Duodenal mucosa (tissue), 2 donors: ENCODE measurements around the gene DNTT.

ENCODE experiments used
- H3K27ac ChIP-seq: one replicate; pipeline ENCODE4 v1.7.0; 2013; ENCODE audit warnings: low read depth, low read length
- H3K27me3 ChIP-seq, 2 donors: one replicate each; pipeline ENCODE4 v1.7.0; 2013; ENCODE audit warnings: low read length in 2 of 2, control low read depth in 1 of 2; ENCODE audit not compliant: insufficient read depth in 2 of 2, control insufficient read depth in 1 of 2
- H3K36me3 ChIP-seq, 2 donors: one replicate each; pipeline ENCODE4 v1.7.0; 2013; ENCODE audit warnings: low read length in 2 of 2, control low read depth in 1 of 2; ENCODE audit not compliant: insufficient read depth in 2 of 2, control insufficient read depth in 1 of 2
- H3K4me1 ChIP-seq, 2 donors: one replicate each; pipeline ENCODE4 v1.7.0; 2013; ENCODE audit warnings: low read length in 2 of 2, control low read depth in 1 of 2; ENCODE audit not compliant: insufficient read depth in 2 of 2, control insufficient read depth in 1 of 2
- H3K4me3 ChIP-seq, 2 donors: one replicate each; pipeline ENCODE4 v1.7.0; 2013; ENCODE audit warnings: low read length in 2 of 2, low read depth in 1 of 2
- H3K9ac ChIP-seq, 2 donors: one replicate each; pipeline ENCODE4 v1.7.0; 2013; ENCODE audit warnings: low read length in 2 of 2, low read depth in 1 of 2
- H3K9me3 ChIP-seq, 2 donors: one replicate each; pipeline ENCODE4 v1.7.0; 2013; ENCODE audit warnings: low read length in 2 of 2, control low read depth in 1 of 2; ENCODE audit not compliant: control insufficient read depth in 1 of 2

DNTT gene

GRCh38 chr10:96339956-96340904 is 36.0 kb downstream of the DNTT start:
- Histone ChIP-seq H3K9ac (no peak overlapping the region), H3K36me3 (no peaks in the 10 kb centered on the region), H3K4me1 (no peaks in the 10 kb centered on the region), H3K4me3 (no peak overlapping the region), H3K9me3 (no peaks in the 10 kb centered on the region), H3K27me3 (peaks cover 0 to 2% of the 10 kb centered on the region in 2 donors), H3K27ac (no peak overlapping the region)

- Histone ChIP-seq H3K9me3 (peaks cover 0 to 7% of the 10 kb centered on the region in 2 donors), H3K4me1 (no peaks in the 10 kb centered on the region), H3K36me3 (no peaks in the 10 kb centered on the region), H3K27ac (no peak overlapping the region), H3K4me3 (no peak overlapping the region), H3K9ac (no peak overlapping the region), H3K27me3 (no peaks in the 10 kb centered on the region)
These were observed 37.3 kb downstream of the DNTT start for GRCh38 chr10:96341219-96342182.

GRCh38 chr10:96342402-96342801 is 38.2 kb downstream of the DNTT start:
- H3K4me3 ChIP-seq = no peak overlapping the region
- H3K9ac ChIP-seq = no peak overlapping the region
- no peaks in the 10 kb centered on the region for H3K4me1 ChIP-seq
- H3K9me3 ChIP-seq = peaks cover 0 to 7% of the 10 kb centered on the region in 2 donors
- H3K27ac ChIP-seq = no peak overlapping the region
- no peaks in the 10 kb centered on the region for H3K36me3 ChIP-seq
- H3K27me3 ChIP-seq = no peaks in the 10 kb centered on the region

- Histone ChIP-seq H3K36me3 (no peaks in the 10 kb centered on the region), H3K9ac (no peak overlapping the region), H3K4me1 (no peaks in the 10 kb centered on the region), H3K27me3 (no peaks in the 10 kb centered on the region), H3K27ac (no peak overlapping the region), H3K9me3 (peaks cover 0 to 7% of the 10 kb centered on the region in 2 donors), H3K4me3 (no peak overlapping the region)
These were observed 39.9 kb downstream of the DNTT start for GRCh38 chr10:96344178-96344577.

- no peak overlapping the region for H3K27ac ChIP-seq
- H3K27me3 ChIP-seq = no peaks in the 10 kb centered on the region
- no peaks in the 10 kb centered on the region for H3K36me3 ChIP-seq
- H3K9me3 ChIP-seq = peaks cover 0 to 7% of the 10 kb centered on the region in 2 donors
- no peak overlapping the region for H3K4me3 ChIP-seq
- H3K4me1 ChIP-seq = no peaks in the 10 kb centered on the region
- H3K9ac ChIP-seq = no peak overlapping the region
These were observed 41.0 kb downstream of the DNTT start for GRCh38 chr10:96345222-96345621.

GRCh38 chr10:96346295-96346694 is 42.1 kb downstream of the DNTT start:
- Histone ChIP-seq H3K4me3 (no peak overlapping the region), H3K27me3 (no peaks in the 10 kb centered on the region), H3K27ac (no peak overlapping the region), H3K9me3 (peaks cover 0 to 7% of the 10 kb centered on the region in 2 donors), H3K9ac (no peak overlapping the region), H3K4me1 (peaks cover 0 to under 1% of the 10 kb centered on the region in 2 donors), H3K36me3 (no peaks in the 10 kb centered on the region)

GRCh38 chr10:96352027-96352426 is 47.8 kb downstream of the DNTT start:
- Histone ChIP-seq H3K36me3 (no peaks in the 10 kb centered on the region), H3K4me3 (peak overlapping the region in 1 of 2 donors; percentile 12), H3K4me1 (peaks cover 19 to 27% of the 10 kb centered on the region in 2 donors), H3K9me3 (no peaks in the 10 kb centered on the region), H3K27ac (no peak overlapping the region), H3K9ac (no peak overlapping the region), H3K27me3 (no peaks in the 10 kb centered on the region)

DNA sequence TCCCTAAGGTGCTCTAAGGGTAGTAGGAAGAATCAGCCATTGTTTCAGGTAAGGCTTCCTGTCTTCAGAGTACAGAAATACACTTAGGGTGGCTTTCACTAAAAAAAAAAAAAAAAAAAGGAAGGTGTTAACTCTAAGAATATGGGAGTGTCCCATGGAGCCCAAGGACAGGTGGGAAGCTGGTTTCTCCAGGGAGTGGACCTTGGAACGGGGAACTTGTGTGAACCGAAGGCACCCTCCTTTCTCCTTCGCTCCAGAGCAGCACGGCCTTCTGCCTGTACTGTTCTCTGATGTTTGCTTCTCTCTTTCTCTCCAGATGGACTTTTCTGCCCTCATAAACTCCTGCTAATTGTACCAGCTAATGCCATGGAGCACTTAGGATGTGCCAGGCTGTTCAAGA is 48.3 kb downstream of the DNTT start:
- Histone ChIP-seq H3K36me3 (no peaks in the 10 kb centered on the region), H3K9ac (no peak overlapping the region), H3K9me3 (no peaks in the 10 kb centered on the region), H3K4me1 (peaks cover 19 to 27% of the 10 kb centered on the region in 2 donors), H3K27me3 (no peaks in the 10 kb centered on the region), H3K4me3 (peak overlapping the region in 1 of 2 donors; percentile 12), H3K27ac (no peak overlapping the region)

- Histone ChIP-seq H3K9ac (no peak overlapping the region), H3K4me1 (peaks cover 16 to 20% of the 10 kb centered on the region in 2 donors)
These were observed 52.9 kb downstream of the DNTT start for GRCh38 chr10:96357038-96357620.

More at GRCh38 chr10:96357038-96357620, 52.9 kb downstream of the DNTT start:
- Histone ChIP-seq H3K27ac (no peak overlapping the region), H3K9me3 (no peaks in the 10 kb centered on the region), H3K27me3 (no peaks in the 10 kb centered on the region), H3K36me3 (no peaks in the 10 kb centered on the region), H3K4me3 (no peak overlapping the region)
